Measurements from ENCODE around the gene ENDOG.
"Not testable (repeated sequence)": the region's sequence is repeated elsewhere in the genome, so short reads cannot be mapped to it uniquely, and the experiment has no call there.

The ENDOG gene

GRCh38 chr9:128818099-128818838, at the start of gene ENDOG:
ENDOG (plus strand) TSS chr9:128818500; CDS start chr9:128818685, 185 bp downstream.
- peak; percentile 91 for DNase-seq

GRCh38 chr9:128768606-128769005, 49.7 kb upstream of the ENDOG start:
- no peak for DNase-seq

GRCh38 chr9:128770286-128771030, 47.8 kb upstream of the ENDOG start:
- no peak for DNase-seq

GRCh38 chr9:128771094-128771721, 47.1 kb upstream of the ENDOG start:
- peak; percentile 10 for DNase-seq

- DNase-seq: peak; percentile 85
Measured at GRCh38 chr9:128771745-128772519, 46.4 kb upstream of the ENDOG start, which contains the start of gene ZER1. ZER1 (minus strand) TSS chr9:128771927; CDS start chr9:128755565, 16,362 bp downstream.

GRCh38 chr9:128773049-128773448, 45.3 kb upstream of the ENDOG start:
- no peak for DNase-seq

GRCh38 chr9:128774804-128775203, 43.5 kb upstream of the ENDOG start:
- DNase-seq: no peak

GRCh38 chr9:128780093-128780492, 38.2 kb upstream of the ENDOG start:
- DNase-seq: not testable (repeated sequence)

GRCh38 chr9:128781187-128782070, 36.9 kb upstream of the ENDOG start:
- DNase-seq: no peak

GRCh38 chr9:128782669-128783068, 35.6 kb upstream of the ENDOG start:
- DNase-seq: no peak

- DNase-seq: no peak
Measured at GRCh38 chr9:128785427-128785826, 32.9 kb upstream of the ENDOG start.

GRCh38 chr9:128786681-128787601, 31.4 kb upstream of the ENDOG start, which contains the start of gene TBC1D13:
TBC1D13 (plus strand) TSS chr9:128787253; CDS start chr9:128787354, 101 bp downstream.
- DNase-seq: peak; percentile 84

GRCh38 chr9:128787659-128788058, 30.6 kb upstream of the ENDOG start:
- no peak for DNase-seq

GRCh38 chr9:128788445-128788844, 29.9 kb upstream of the ENDOG start:
- no peak for DNase-seq

GRCh38 chr9:128790536-128790935, 27.8 kb upstream of the ENDOG start:
- no peak for DNase-seq

- no peak for DNase-seq
Measured at GRCh38 chr9:128792134-128792533, 26.2 kb upstream of the ENDOG start.

GRCh38 chr9:128792978-128793686, 25.2 kb upstream of the ENDOG start:
- DNase-seq: no peak

GRCh38 chr9:128794961-128795360, 23.3 kb upstream of the ENDOG start:
- DNase-seq: not testable (repeated sequence)

GRCh38 chr9:128798896-128799295, 19.4 kb upstream of the ENDOG start:
- no peak for DNase-seq

GRCh38 chr9:128800061-128800460, 18.2 kb upstream of the ENDOG start:
- no peak for DNase-seq

Data from DMS79 treated with DMSO at 0.1 percent for 48 hours (cell line).